ENCODE data around the gene TTC38. TPM values are rescaled to one million over a fixed set of nuclear protein-coding genes. Genes with fewer than 3 reads are reported as not detected.

TTC38 gene
- total and polyA plus RNA-seq, 2 donors (not counting 3 experiments of a cell fraction or from before 2014, with no cell fraction given), result 31.6 to 39.7 TPM

DNA sequence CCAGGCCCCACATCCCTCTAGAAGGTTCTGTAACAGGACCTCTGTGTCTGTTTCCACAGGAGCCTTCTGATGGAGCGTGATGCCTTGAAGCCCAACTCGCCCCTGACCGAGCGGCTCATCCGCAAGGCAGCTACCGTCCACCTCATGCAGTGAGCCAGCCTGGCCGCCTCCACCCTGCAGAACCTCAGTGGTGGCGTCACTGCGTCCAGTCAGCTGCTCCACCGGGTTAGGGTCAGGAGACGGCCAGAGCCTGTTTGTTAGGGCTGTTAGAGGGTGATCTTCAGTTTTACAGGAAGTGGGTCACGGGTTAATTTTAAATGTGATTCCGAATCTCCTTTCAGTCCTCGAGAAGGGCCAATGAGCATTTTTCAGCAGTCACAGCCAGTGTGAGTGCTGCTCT is 24.9 kb downstream of the TTC38 start:
- TF ChIP-seq GATA2 (IDR thresholded peaks at IDR 0.05; ENCODE audit: insufficient read depth, insufficient read length, low read depth, low read length) (no peak), MYC (IDR thresholded peaks at IDR 0.05; ENCODE audit: low read depth, low read length) (no peak), POLR2A (IDR thresholded peaks at IDR 0.05; ENCODE audit: low read depth, low read length) (no peak), POLR2AphosphoS5 (IDR thresholded peaks at IDR 0.05; ENCODE audit: insufficient read depth, low read depth, low read length) (no peak), FOS (IDR thresholded peaks at IDR 0.05; ENCODE audit: borderline replicate concordance, insufficient read depth, low read length) (no peak), JUN (IDR thresholded peaks at IDR 0.05; ENCODE audit: borderline replicate concordance, insufficient read depth, insufficient read length, low read depth) (no peak), EZH2 (IDR thresholded peaks at IDR 0.05; ENCODE audit: borderline replicate concordance, low read depth, low read length, severe bottlenecking) (no peak)
- TF ChIP-seq, protein P1, sequence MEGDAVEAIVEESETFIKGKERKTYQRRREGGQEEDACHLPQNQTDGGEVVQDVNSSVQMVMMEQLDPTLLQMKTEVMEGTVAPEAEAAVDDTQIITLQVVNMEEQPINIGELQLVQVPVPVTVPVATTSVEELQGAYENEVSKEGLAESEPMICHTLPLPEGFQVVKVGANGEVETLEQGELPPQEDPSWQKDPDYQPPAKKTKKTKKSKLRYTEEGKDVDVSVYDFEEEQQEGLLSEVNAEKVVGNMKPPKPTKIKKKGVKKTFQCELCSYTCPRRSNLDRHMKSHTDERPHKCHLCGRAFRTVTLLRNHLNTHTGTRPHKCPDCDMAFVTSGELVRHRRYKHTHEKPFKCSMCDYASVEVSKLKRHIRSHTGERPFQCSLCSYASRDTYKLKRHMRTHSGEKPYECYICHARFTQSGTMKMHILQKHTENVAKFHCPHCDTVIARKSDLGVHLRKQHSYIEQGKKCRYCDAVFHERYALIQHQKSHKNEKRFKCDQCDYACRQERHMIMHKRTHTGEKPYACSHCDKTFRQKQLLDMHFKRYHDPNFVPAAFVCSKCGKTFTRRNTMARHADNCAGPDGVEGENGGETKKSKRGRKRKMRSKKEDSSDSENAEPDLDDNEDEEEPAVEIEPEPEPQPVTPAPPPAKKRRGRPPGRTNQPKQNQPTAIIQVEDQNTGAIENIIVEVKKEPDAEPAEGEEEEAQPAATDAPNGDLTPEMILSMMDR (IDR thresholded peaks at IDR 0.05; ENCODE audit: extremely low read depth in 1 of 2, insufficient read depth in 1 of 2, low read depth in 1 of 2, low read length in 2 of 2), result no peak
- TF ChIP-seq, protein P2, sequence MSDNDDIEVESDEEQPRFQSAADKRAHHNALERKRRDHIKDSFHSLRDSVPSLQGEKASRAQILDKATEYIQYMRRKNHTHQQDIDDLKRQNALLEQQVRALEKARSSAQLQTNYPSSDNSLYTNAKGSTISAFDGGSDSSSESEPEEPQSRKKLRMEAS (IDR thresholded peaks at IDR 0.05; ENCODE audit: insufficient read depth, insufficient read length), result no peak
- Histone ChIP-seq H3K4me3 (replicated peaks in 1 of 3; ENCODE audit: insufficient read depth in 1 of 3, low read depth in 1 of 3, low read length in 3 of 3) (no peak overlapping the region), H2AFZ (ENCODE audit: low read depth, low read length) (no peak overlapping the region), H3K9ac (replicated peaks; ENCODE audit: extremely low read depth, insufficient read depth, low read length) (no peak overlapping the region), H3K4me1 (ENCODE audit: control insufficient read depth, extremely low read depth, insufficient read depth, low read length) (peaks cover 17% of the 10 kb centered on the region), H3K79me2 (ENCODE audit: control insufficient read depth, insufficient read depth, low read length) (peaks cover 8% of the 10 kb centered on the region), H3K4me2 (ENCODE audit: insufficient read depth, low read length) (no peak overlapping the region), H4K20me1 (replicated peaks; ENCODE audit: control insufficient read depth, extremely low read depth, insufficient read depth, low read length) (no peaks in the 10 kb centered on the region), H3K9me1 (replicated peaks; ENCODE audit: control insufficient read depth, extremely low read depth, insufficient read depth, low read length) (no peaks in the 10 kb centered on the region), H3K9me3 (replicated peaks; ENCODE audit: control insufficient read depth, insufficient read depth, low read length) (no peaks in the 10 kb centered on the region), H3K36me3 (ENCODE audit: control insufficient read depth in 2 of 2, extremely low read depth in 1 of 2, insufficient read depth in 2 of 2, low read length in 2 of 2) (peaks cover 0 to 8% of the 10 kb centered on the region in 2 experiments), H3K27me3 (ENCODE audit: control insufficient read depth in 2 of 2, insufficient read depth in 2 of 2, low read length in 2 of 2) (no peaks in the 10 kb centered on the region), H3K27ac (ENCODE audit: insufficient read depth, low read depth, low read length) (no peak overlapping the region)
- DNase-seq (ENCODE audit: low read depth, low spot score) (no peak), FAIRE-seq (no peak)
- intact Hi-C loops (cut with micrococcal nuclease) (no loop called here), dilution Hi-C loops (cut with MboI; ENCODE audit: extremely low pct_ligation_motif_present, low sequenced_read_pairs) (no loop called here)
- no TSS peak for BruUV-seq (replicated peaks)
- CTCF ChIA-PET, result no interaction called here
- POLR2A ChIA-PET, result no interaction called here

Measured in endothelial cell of umbilical vein (primary cell).